ENCODE data around the gene ATP13A4.

The ATP13A4 gene

DNA sequence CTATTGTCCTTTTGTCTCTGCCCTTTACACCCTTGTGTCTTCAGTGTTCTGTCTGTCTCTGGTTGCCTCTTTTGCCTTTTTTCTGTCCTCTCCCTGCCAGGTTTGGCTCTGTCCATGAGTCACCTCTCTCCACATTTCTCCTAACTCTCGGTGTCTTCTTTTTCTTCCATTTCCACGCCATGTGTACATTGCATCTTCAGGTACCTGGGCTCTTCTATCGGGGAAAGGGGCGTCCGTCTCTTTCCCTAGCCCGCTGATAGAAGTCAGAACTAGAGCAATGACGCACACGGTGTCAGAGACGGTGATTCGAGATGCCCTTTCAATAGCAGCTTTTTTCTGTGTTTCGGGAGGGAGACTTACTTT lies 39.0 kb upstream of the ATP13A4 start:
- Histone ChIP-seq H3K27me3 (no peaks in the 10 kb centered on the region), H3K36me3 (peaks cover 18% of the 10 kb centered on the region), H3K4me3 (ENCODE audit: low read depth, low read length) (peak overlapping the region; percentile 97), H3K4me1 (peaks cover 4% of the 10 kb centered on the region), H3K9me3 (no peaks in the 10 kb centered on the region)
- peak; percentile 16 for DNase-seq
- TF ChIP-seq, protein P1, sequence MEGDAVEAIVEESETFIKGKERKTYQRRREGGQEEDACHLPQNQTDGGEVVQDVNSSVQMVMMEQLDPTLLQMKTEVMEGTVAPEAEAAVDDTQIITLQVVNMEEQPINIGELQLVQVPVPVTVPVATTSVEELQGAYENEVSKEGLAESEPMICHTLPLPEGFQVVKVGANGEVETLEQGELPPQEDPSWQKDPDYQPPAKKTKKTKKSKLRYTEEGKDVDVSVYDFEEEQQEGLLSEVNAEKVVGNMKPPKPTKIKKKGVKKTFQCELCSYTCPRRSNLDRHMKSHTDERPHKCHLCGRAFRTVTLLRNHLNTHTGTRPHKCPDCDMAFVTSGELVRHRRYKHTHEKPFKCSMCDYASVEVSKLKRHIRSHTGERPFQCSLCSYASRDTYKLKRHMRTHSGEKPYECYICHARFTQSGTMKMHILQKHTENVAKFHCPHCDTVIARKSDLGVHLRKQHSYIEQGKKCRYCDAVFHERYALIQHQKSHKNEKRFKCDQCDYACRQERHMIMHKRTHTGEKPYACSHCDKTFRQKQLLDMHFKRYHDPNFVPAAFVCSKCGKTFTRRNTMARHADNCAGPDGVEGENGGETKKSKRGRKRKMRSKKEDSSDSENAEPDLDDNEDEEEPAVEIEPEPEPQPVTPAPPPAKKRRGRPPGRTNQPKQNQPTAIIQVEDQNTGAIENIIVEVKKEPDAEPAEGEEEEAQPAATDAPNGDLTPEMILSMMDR (IDR thresholded peaks at IDR 0.05; ENCODE audit: low read depth, low read length): no peak

DNA sequence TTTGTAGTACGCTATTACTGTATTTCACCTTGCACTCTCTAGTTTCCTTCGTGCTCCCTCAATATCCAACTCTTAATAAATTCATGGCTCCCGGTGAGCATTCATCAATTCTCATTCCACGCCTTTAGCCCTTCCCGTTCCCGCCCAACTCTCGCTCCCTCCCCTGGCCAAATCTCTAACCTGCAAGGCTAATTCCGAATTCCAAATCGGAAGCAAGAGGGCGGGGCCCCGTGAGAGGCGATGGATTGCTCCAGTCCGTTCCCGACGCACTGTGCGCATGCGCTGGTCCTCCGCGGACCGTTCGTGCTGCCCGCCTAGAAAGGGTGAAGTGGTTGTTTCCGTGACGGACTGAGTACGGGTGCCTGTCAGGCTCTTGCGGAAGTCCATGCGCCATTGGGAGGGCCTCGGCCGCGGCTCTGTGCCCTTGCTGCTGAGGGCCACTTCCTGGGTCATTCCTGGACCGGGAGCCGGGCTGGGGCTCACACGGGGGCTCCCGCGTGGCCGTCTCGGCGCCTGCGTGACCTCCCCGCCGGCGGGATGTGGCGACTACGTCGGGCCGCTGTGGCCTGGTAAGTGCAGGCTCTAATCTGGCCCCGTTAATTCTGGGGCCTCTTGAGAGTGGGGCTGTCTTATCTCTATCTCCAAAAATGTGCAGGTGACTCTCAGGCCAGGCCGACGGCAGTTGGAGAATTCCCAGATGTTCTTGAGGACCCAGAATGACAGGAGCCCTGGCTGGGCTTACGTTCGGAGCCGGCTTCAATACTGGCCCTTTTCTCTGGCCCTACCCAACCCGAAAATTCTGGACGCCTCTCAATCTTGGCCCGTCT lies 38.4 kb upstream of the ATP13A4 start, which contains the start of gene OPA1:
Gene OPA1 (plus strand): TSS at position 368 of the 827 bp plus-strand sequence. CDS start 170 bp downstream, at position 538.
- Histone ChIP-seq H3K27me3 (no peaks in the 10 kb centered on the region), H3K4me3 (ENCODE audit: low read depth, low read length) (peak within 1 kb of the TSS; percentile 97), H3K4me1 (peaks cover 4% of the 10 kb centered on the region), H3K36me3 (peaks cover 13% of the 10 kb centered on the region), H3K9me3 (no peaks in the 10 kb centered on the region)
- TF ChIP-seq, protein P1 (IDR thresholded peaks at IDR 0.05; ENCODE audit: low read depth, low read length): peak; percentile 39
- peak; percentile 99 for DNase-seq

GRCh38 chr3:193590088-193590856 lies 35.6 kb upstream of the ATP13A4 start:
- H3K4me3 ChIP-seq (ENCODE audit: low read depth, low read length): no peak overlapping the region
- peaks cover 4% of the 10 kb centered on the region for H3K4me1 ChIP-seq
- H3K36me3 ChIP-seq: no peaks in the 10 kb centered on the region
- no peak for DNase-seq
- H3K27me3 ChIP-seq: no peaks in the 10 kb centered on the region
- TF ChIP-seq, protein P1 (IDR thresholded peaks at IDR 0.05; ENCODE audit: low read depth, low read length): no peak
- no peaks in the 10 kb centered on the region for H3K9me3 ChIP-seq

GRCh38 chr3:193589616-193590015 lies 34.9 kb upstream of the ATP13A4 start:
- Histone ChIP-seq H3K9me3 (no peaks in the 10 kb centered on the region), H3K4me3 (ENCODE audit: low read depth, low read length) (no peak overlapping the region), H3K4me1 (peaks cover 4% of the 10 kb centered on the region; the same call in 1 of the 2 replicates), H3K36me3 (no peaks in the 10 kb centered on the region), H3K27me3 (no peaks in the 10 kb centered on the region)
- TF ChIP-seq, protein P1 (IDR thresholded peaks at IDR 0.05; ENCODE audit: low read depth, low read length): no peak
- DNase-seq: no peak

DNA sequence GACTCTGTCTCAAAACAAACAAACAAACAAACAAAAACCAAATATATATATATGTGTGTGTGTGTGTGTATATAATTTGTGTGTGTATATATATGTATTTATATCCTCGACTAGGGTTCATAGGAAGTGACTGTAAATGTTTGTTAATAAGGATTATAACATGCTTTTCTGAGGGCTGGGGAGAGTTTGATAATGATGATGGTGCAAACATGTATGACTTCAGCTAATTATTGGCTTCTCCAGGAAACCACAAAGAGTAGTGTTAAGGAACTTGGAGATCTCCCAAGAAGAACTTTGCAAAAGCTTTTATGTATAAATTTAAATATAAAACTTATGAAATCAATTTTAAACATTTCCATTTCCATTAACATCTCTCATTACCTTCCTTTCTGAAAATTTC lies 34.4 kb upstream of the ATP13A4 start:
- H3K4me1 ChIP-seq: peaks cover 4% of the 10 kb centered on the region; the same call in 1 of the 2 replicates
- H3K27me3 ChIP-seq: no peaks in the 10 kb centered on the region
- H3K9me3 ChIP-seq: no peaks in the 10 kb centered on the region
- no peaks in the 10 kb centered on the region for H3K36me3 ChIP-seq
- TF ChIP-seq, protein P1 (IDR thresholded peaks at IDR 0.05; ENCODE audit: low read depth, low read length): no peak
- DNase-seq: no peak
- no peak overlapping the region for H3K4me3 ChIP-seq (ENCODE audit: low read depth, low read length)

Measured in BE2C (cell line).